Tibial nerve (tissue), 4 donors: ENCODE data around the gene IST1. TPM values are rescaled to one million over a fixed set of nuclear protein-coding genes. Genes with fewer than 3 reads are reported as not detected.

Source experiments
- DNase-seq, 2 donors: peaks; one replicate each; pipeline ENCODE4 v3.0.0-alpha.2; 2019; ENCODE audit warnings: low spot score in 2 of 2
- H3K27ac ChIP-seq, 4 donors: fragments of 200-600 bp; sonication (generic) in 3 of 4; one replicate each; pipeline ENCODE4 v1.5.1; 2017 to 2019; ENCODE audit warnings: mild to moderate bottlenecking in 1 of 4
- H3K27me3 ChIP-seq, 2 donors: fragments of 200-600 bp; sonication (generic) in 1 of 2; one replicate each; pipeline versions ENCODE4 v1.5.1 to v1.6.0; 2017 to 2019
- H3K36me3 ChIP-seq, 3 donors: fragments of 200-600 bp; sonication (generic); one replicate each; pipeline ENCODE4 v1.5.1; 2018 to 2019
- H3K4me1 ChIP-seq, 4 donors: fragments of 200-600 bp; sonication (generic) in 3 of 4; one replicate each; pipeline ENCODE4 v1.5.1; 2017 to 2019
- H3K4me3 ChIP-seq, 4 donors: fragments of 200-600 bp; sonication (generic) in 3 of 4; one replicate each; pipeline ENCODE4 v1.5.1; 2017 to 2019; ENCODE audit warnings: mild to moderate bottlenecking in 1 of 4, moderate library complexity in 1 of 4
- H3K9me3 ChIP-seq, 4 donors: fragments of 200-600 bp; sonication (generic) in 3 of 4; one replicate each; pipeline ENCODE4 v1.5.1; 2017 to 2019
- CTCF ChIP-seq, 5 experiments: fragments of 200-600 bp in 3 of 5; fragments of 450-650 bp in 2 of 5; sonication (generic) in 3 of 5; IDR thresholded peaks; one replicate each; pipeline ENCODE4 v1.5.1; 2016 to 2019; ENCODE audit warnings: antibody characterized with exemption in 5 of 5, mild to moderate bottlenecking in 3 of 5, moderate library complexity in 2 of 5
- EP300 ChIP-seq, 2 donors: sonication (generic); formaldehyde crosslinking; IDR thresholded peaks; one replicate each; pipeline ENCODE4 v1.6.1; 2017; ENCODE audit warnings: antibody characterized with exemption in 2 of 2, mild to moderate bottlenecking in 1 of 2
- POLR2A ChIP-seq, 2 donors: fragments of 450-650 bp; IDR thresholded peaks; one replicate each; pipeline ENCODE4 v1.6.1; 2017; ENCODE audit warnings: antibody characterized with exemption in 2 of 2, mild to moderate bottlenecking in 2 of 2, moderate library complexity in 2 of 2
- WGBS, 2 donors: methylation state at CpG; one replicate each; pipeline ENCODE4 v1.1.5; 2018; 5-methylcytosine and 5-hydroxymethylcytosine counted together
- total RNA-seq, 4 donors: library from RNA; depleted of rRNA; stranded (reverse); fragments of >200 nt; gene quantifications; one replicate each; pipeline ENCODE4 v1.1.0, GENCODE V29; 2016

The IST1 gene
- total RNA-seq, 4 donors from 2014 or later = 169 to 244 (median 204) TPM

DNA sequence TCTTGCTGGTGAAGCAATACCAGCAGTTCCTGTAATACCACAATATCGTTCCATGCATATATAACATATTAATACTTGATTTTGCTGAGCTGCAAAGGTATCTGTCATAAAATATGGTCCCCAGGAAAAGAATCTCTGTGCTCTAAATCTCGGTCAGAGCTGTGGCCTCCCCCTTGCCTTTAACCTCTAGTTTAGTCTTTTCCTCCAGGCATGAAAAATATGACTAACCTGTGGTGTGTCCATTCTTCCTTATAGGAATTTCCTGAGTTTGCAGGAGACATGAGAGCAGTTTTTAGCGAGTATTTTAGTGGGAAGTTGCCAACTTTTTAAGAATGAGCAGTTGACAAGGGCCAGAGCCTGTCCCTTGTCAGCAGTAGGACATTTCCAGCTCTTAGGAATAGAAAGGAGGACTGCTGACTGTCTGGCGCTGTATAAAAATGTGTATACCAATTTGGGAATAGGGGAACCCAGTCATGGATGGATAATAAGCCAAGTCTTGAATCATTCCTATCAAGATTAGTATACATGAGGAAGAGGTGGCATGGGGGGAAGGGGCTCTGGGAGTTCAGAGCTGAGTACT is 40.9 kb upstream of the IST1 start:
- Histone ChIP-seq H3K4me3 (no peak overlapping the region), H3K9me3 (no peaks in the 10 kb centered on the region), H3K4me1 (peaks cover 0 to 5% (median 2%) of the 10 kb centered on the region in 4 donors), H3K27ac (no peak overlapping the region), H3K27me3 (no peaks in the 10 kb centered on the region), H3K36me3 (peaks cover 0 to 91% (median 7%) of the 10 kb centered on the region in 3 donors)
- WGBS, 2 donors = 85 to 93% methylated on average over 4 of the region's 4 CpGs
- no peak for TF ChIP-seq POLR2A (IDR thresholded peaks at IDR 0.05)
- no peak for TF ChIP-seq EP300 (IDR thresholded peaks at IDR 0.05)
- TF ChIP-seq CTCF (IDR thresholded peaks at IDR 0.05) = no peak
- no peak for DNase-seq

GRCh38 chr16:71855937-71856662 is 39.2 kb upstream of the IST1 start:
- WGBS, 2 donors = 82 to 87% methylated on average over 5 of the region's 5 CpGs
- peaks cover 0 to 91% (median 5%) of the 10 kb centered on the region in 3 donors for H3K36me3 ChIP-seq
- no peaks in the 10 kb centered on the region for H3K27me3 ChIP-seq
- no peak for DNase-seq
- H3K4me1 ChIP-seq = peaks cover 0 to 5% (median 2%) of the 10 kb centered on the region in 4 donors
- H3K27ac ChIP-seq = no peak overlapping the region
- no peak overlapping the region for H3K4me3 ChIP-seq
- no peaks in the 10 kb centered on the region for H3K9me3 ChIP-seq
- TF ChIP-seq POLR2A (IDR thresholded peaks at IDR 0.05) (no peak), EP300 (IDR thresholded peaks at IDR 0.05) (no peak), CTCF (IDR thresholded peaks at IDR 0.05) (no peak)

GRCh38 chr16:71859762-71860521 is 35.4 kb upstream of the IST1 start:
- DNase-seq = no peak
- no peaks in the 10 kb centered on the region for H3K27me3 ChIP-seq
- H3K36me3 ChIP-seq = peaks cover 0 to 89% (median 4%) of the 10 kb centered on the region in 3 donors
- no peaks in the 10 kb centered on the region for H3K9me3 ChIP-seq
- no peak overlapping the region for H3K4me3 ChIP-seq
- TF ChIP-seq EP300 (IDR thresholded peaks at IDR 0.05) (no peak), CTCF (IDR thresholded peaks at IDR 0.05) (no peak), POLR2A (IDR thresholded peaks at IDR 0.05) (no peak)
- 94% methylated on average over 32 of the region's 32 CpGs for WGBS, 2 donors
- no peak overlapping the region for H3K27ac ChIP-seq
- H3K4me1 ChIP-seq = no peaks in the 10 kb centered on the region

GRCh38 chr16:71863995-71864394 is 31.3 kb upstream of the IST1 start:
- Histone ChIP-seq H3K27me3 (no peaks in the 10 kb centered on the region), H3K9me3 (no peaks in the 10 kb centered on the region), H3K27ac (no peak overlapping the region), H3K36me3 (peaks cover 0 to 78% (median 4%) of the 10 kb centered on the region in 3 donors), H3K4me1 (no peaks in the 10 kb centered on the region), H3K4me3 (no peak overlapping the region)
- TF ChIP-seq EP300 (IDR thresholded peaks at IDR 0.05) = no peak
- TF ChIP-seq POLR2A (IDR thresholded peaks at IDR 0.05) = no peak
- TF ChIP-seq CTCF (IDR thresholded peaks at IDR 0.05) = no peak
- no peak for DNase-seq
- WGBS, 2 donors = 83 to 93% methylated on average over 5 of the region's 5 CpGs
